Osteoblast (primary cell): ENCODE measurements around the gene TAF4. TPM values are rescaled to one million over a fixed set of nuclear protein-coding genes. Genes with fewer than 3 reads are reported as not detected.

ENCODE experiments used
- DNase-seq: peaks from one replicate; pipeline ENCODE4 v3.0.0; 2011; ENCODE audit warnings: low spot score, mixed read lengths; ENCODE audit not compliant: insufficient read length; ENCODE audit errors: missing footprints
- H2AFZ ChIP-seq: 2 replicates; pipeline ENCODE4 v1.6.0; 2011; ENCODE audit warnings: mild to moderate bottlenecking, low read length
- H3K27ac ChIP-seq: 2 replicates; pipeline ENCODE4 v1.5.1; 2011; ENCODE audit warnings: mild to moderate bottlenecking, low read depth, low read length, moderate library complexity
- H3K27me3 ChIP-seq: 2 replicates; pipeline ENCODE4 v1.6.0; 2012; ENCODE audit warnings: mild to moderate bottlenecking, control low read depth, inconsistent platforms, low read length, moderate library complexity; ENCODE audit not compliant: insufficient read depth
- H3K36me3 ChIP-seq: 2 replicates; pipeline ENCODE4 v1.5.1; 2011; ENCODE audit warnings: mild to moderate bottlenecking, low read length, control low read depth, moderate library complexity; ENCODE audit not compliant: insufficient read depth
- H3K4me1 ChIP-seq: 2 replicates; pipeline ENCODE4 v1.5.1; 2011; ENCODE audit warnings: mild to moderate bottlenecking, low read length, control low read depth, moderate library complexity; ENCODE audit not compliant: insufficient read depth
- H3K4me2 ChIP-seq: 2 replicates; pipeline ENCODE4 v1.6.0; 2011; ENCODE audit warnings: mild to moderate bottlenecking, low read length; ENCODE audit not compliant: insufficient read depth
- H3K4me3 ChIP-seq: fragments of 200-600 bp; sonication (generic); 3 replicates; pipeline ENCODE4 v1.5.1; 2012; ENCODE audit warnings: mild to moderate bottlenecking, low read length, inconsistent platforms; ENCODE audit not compliant: insufficient read depth
- H3K79me2 ChIP-seq: 2 replicates; pipeline ENCODE4 v1.6.0; 2012; ENCODE audit warnings: mild to moderate bottlenecking, low read length, control low read depth, inconsistent platforms; ENCODE audit not compliant: insufficient read depth
- H3K9me3 ChIP-seq: 2 replicates; pipeline ENCODE4 v1.5.1; 2011; ENCODE audit warnings: low read depth, low read length, control low read depth
- H4K20me1 ChIP-seq: 2 replicates; pipeline ENCODE4 v1.6.0; 2012; ENCODE audit warnings: mild to moderate bottlenecking, low read length, control low read depth; ENCODE audit not compliant: insufficient read depth
- total RNA-seq: library from RNA; depleted of rRNA; stranded (reverse); fragments of >200 nt; gene quantifications from 2 replicates; pipeline ENCODE4 v1.2.3, GENCODE V29; 2012
- TF ChIP-seq, protein P1 (sequence below): IDR thresholded peaks from 2 replicates; pipeline ENCODE4 v1.5.1; 2011; ENCODE audit warnings: mild to moderate bottlenecking, low read depth, low read length, moderate library complexity; ENCODE audit errors: extremely low read depth

Gene TAF4
- total RNA-seq, 1 donor = 4.3 TPM

DNA sequence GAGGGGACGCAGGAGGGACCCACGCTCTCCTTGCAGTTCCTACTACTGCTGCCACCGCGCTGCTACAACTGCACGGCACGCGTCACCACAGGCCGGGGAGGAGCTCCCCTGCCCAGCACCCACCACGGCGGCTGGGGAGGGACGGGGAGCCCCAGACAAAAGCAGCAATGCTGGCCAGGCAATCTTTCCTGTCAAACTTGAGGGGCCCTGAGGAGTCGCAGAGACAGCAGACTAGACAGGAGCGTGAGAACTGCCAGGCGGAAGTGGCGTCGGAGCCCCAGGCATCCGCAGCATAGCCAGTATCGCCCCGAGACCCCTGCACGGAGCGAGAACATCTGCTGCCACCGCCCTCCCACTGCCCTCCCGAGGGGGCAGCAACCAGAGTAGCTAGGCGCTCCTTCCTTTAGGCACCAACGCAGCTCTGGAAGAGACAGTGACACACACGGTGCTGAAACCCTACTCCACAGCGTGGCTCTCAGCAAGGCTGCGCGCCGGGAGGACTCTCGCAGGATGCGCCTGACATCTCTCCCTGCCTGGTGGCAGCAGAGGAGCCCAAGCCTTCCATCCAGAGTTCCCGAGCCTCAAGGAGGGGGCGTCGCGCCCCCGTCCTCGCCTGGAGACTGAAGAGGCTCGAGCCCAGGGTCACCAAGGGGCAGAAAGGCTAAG, 2.2 kb downstream of the TAF4 start:
- Histone ChIP-seq H3K4me2 (peak overlapping the region; percentile 72), H2AFZ (no peak overlapping the region), H4K20me1 (peaks cover 41% of the 10 kb centered on the region), H3K4me1 (peaks cover 6% of the 10 kb centered on the region), H3K27ac (no peak overlapping the region), H3K36me3 (no peaks in the 10 kb centered on the region), H3K79me2 (peaks cover 55% of the 10 kb centered on the region), H3K27me3 (no peaks in the 10 kb centered on the region), H3K4me3 (peak overlapping the region; percentile 66), H3K9me3 (no peaks in the 10 kb centered on the region)
- DNase-seq = peak; percentile 95
- TF ChIP-seq, protein P1, sequence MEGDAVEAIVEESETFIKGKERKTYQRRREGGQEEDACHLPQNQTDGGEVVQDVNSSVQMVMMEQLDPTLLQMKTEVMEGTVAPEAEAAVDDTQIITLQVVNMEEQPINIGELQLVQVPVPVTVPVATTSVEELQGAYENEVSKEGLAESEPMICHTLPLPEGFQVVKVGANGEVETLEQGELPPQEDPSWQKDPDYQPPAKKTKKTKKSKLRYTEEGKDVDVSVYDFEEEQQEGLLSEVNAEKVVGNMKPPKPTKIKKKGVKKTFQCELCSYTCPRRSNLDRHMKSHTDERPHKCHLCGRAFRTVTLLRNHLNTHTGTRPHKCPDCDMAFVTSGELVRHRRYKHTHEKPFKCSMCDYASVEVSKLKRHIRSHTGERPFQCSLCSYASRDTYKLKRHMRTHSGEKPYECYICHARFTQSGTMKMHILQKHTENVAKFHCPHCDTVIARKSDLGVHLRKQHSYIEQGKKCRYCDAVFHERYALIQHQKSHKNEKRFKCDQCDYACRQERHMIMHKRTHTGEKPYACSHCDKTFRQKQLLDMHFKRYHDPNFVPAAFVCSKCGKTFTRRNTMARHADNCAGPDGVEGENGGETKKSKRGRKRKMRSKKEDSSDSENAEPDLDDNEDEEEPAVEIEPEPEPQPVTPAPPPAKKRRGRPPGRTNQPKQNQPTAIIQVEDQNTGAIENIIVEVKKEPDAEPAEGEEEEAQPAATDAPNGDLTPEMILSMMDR = no peak

DNA sequence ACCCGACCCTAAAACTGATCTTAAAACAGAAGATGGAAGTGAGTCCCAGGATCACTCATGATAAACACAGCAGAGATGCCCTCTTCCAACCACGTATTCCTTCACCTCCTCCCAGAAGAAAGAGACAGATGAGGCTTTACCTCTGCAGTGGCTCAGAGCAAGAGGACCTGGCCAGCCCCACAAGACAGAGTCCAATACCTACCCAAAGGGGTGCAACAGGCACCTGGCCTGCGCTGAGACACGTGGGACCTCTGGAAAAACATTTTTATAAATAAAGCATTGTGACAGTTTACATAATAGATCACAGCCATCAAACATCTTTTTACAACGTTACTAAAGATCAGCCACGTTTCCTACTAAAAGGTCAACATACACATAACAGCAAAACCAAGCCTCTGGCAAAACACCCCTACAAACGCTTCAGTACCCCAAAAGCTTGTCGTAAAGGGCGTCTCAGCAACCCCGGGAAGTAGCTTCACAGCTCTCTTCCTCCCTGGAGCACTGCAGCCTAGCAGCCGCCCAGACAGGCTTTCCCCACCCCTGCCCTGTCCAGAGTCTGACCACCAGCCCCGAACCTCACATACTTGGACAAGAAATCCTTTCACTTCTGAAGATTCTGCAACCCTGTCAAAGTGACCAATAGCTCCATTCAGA, 2.9 kb downstream of the TAF4 start:
- Histone ChIP-seq H3K27me3 (no peaks in the 10 kb centered on the region), H4K20me1 (peaks cover 41% of the 10 kb centered on the region), H3K4me2 (peak overlapping the region; percentile 72), H3K36me3 (no peaks in the 10 kb centered on the region), H3K27ac (no peak overlapping the region), H3K4me3 (peak overlapping the region; percentile 66), H2AFZ (no peak overlapping the region), H3K4me1 (peaks cover 6% of the 10 kb centered on the region), H3K9me3 (no peaks in the 10 kb centered on the region), H3K79me2 (peaks cover 55% of the 10 kb centered on the region)
- TF ChIP-seq, protein P1 = no peak
- peak; percentile 89 for DNase-seq

DNA sequence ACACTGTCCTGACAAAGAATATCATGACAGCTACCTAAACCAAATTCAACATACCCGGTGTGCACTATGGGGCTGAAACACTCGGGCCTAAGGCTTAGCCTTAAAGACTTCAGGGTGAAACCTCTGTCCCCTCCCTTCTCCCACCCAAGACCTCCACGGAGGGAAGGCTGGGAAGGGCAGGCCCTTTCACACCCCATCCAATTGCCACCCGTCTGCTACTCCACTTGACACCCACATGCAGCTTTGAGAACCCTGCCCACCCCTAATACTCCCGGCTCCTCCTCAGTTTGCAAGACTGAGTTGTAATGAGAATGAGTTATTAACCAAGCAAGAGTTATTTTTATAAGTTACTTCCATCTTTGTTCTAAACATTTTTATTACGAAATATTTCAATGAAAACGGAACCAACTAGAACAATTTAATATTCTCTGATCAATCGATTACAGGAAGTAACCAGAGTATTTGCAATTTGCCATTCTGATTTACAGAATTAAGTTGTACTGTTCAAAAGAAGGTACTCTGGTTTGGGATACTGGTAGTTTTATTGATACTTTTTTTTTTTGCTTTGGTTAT, 3.7 kb downstream of the TAF4 start:
- H4K20me1 ChIP-seq = peaks cover 44% of the 10 kb centered on the region
- H2AFZ ChIP-seq = no peak overlapping the region
- peaks cover 61% of the 10 kb centered on the region for H3K79me2 ChIP-seq
- peaks cover 3% of the 10 kb centered on the region for H3K4me1 ChIP-seq
- H3K4me2 ChIP-seq = no peak overlapping the region
- no peak overlapping the region for H3K27ac ChIP-seq
- no peak overlapping the region for H3K4me3 ChIP-seq
- no peaks in the 10 kb centered on the region for H3K9me3 ChIP-seq
- TF ChIP-seq, protein P1 = no peak
- no peaks in the 10 kb centered on the region for H3K27me3 ChIP-seq
- H3K36me3 ChIP-seq = no peaks in the 10 kb centered on the region
- DNase-seq = peak; percentile 59
